Fibroblast of villous mesenchyme (primary cell): Measurements from ENCODE around the gene SORCS2. TPM values are rescaled to one million over a fixed set of nuclear protein-coding genes. Genes with fewer than 3 reads are reported as not detected.

Source experiments
- DNase-seq: peaks from one replicate; pipeline ENCODE4 v3.0.0-alpha.2; 2010; ENCODE audit warnings: low read depth
- H3K4me3 ChIP-seq: 2 replicates; pipeline ENCODE4 v1.5.1; 2011; ENCODE audit warnings: low read depth, mild to moderate bottlenecking, low read length
- total RNA-seq: library from RNA; depleted of rRNA; stranded (reverse); fragments of >200 nt; gene quantifications from 2 replicates; pipeline ENCODE4 v1.2.3, GENCODE V29; 2012
- TF ChIP-seq, protein P1 (sequence below): IDR thresholded peaks from 2 replicates; pipeline ENCODE4 v1.5.1; 2012; ENCODE audit warnings: low read depth, mild to moderate bottlenecking, low read length; ENCODE audit not compliant: insufficient read depth

SORCS2 gene
- total RNA-seq, 1 donor, result under 0.01 TPM

DNA sequence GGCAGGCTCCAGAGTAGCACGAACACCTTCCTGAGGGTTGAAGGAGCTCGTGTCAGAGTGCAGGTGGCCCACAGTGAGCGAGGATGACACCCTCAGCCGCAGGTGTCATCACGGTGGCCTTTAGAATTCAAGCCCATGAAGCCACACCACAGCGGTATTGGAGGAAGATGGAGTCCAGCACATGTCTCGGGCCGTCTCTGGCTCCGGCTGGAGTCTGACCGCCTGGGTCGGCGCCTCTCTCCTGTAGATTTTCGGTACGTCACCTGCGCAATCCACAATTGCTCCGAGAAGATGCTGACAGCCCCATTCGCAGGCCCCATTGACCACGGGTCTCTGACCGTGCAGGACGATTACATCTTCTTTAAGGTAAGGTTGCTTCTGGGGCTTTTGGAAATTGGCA, 471.8 kb downstream of the SORCS2 start:
- DNase-seq, result no peak
- no peak overlapping the region for H3K4me3 ChIP-seq
- TF ChIP-seq, protein P1, sequence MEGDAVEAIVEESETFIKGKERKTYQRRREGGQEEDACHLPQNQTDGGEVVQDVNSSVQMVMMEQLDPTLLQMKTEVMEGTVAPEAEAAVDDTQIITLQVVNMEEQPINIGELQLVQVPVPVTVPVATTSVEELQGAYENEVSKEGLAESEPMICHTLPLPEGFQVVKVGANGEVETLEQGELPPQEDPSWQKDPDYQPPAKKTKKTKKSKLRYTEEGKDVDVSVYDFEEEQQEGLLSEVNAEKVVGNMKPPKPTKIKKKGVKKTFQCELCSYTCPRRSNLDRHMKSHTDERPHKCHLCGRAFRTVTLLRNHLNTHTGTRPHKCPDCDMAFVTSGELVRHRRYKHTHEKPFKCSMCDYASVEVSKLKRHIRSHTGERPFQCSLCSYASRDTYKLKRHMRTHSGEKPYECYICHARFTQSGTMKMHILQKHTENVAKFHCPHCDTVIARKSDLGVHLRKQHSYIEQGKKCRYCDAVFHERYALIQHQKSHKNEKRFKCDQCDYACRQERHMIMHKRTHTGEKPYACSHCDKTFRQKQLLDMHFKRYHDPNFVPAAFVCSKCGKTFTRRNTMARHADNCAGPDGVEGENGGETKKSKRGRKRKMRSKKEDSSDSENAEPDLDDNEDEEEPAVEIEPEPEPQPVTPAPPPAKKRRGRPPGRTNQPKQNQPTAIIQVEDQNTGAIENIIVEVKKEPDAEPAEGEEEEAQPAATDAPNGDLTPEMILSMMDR, result no peak

DNA sequence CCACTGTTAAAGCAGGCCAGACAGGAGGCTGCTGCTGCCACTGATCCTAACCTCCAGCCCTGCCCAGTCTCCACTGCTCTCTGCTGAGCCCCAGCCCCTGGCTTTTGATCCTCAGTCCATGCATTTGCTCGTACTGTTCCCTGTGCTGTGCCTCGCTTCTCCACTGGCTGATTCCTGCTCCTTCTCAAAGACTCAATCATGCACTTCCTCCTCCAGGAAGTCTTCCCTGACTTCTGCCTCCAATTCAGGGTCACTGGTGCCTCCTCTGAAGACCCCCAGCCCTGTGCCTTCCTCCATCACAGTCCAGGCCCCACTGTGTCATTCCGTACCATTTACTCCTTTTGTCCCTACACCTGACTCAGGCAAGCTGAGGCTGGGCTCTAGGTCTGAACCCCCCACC, 473.0 kb downstream of the SORCS2 start:
- H3K4me3 ChIP-seq, result no peak overlapping the region
- DNase-seq, result no peak
- TF ChIP-seq, protein P1, result no peak

DNA sequence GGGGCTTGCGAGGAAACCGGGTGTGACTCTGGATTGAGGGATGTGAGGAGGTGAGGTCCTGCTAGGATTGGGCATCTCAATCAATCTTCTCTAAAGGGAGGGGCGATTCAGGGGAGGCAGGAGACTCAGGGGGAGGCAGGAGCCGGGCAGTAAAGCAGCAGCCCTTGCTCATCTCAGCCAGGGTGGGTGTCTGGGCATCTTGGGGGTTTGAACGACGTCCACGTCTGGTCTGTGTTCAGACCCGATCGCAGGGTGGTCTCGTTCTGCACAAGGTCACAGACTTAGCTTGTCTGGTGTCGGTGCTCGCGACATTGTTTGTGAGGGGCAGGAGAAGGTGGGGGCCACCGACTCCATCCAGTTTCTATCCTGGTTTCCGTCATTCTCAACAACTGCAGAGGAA, 473.7 kb downstream of the SORCS2 start:
- no peak overlapping the region for H3K4me3 ChIP-seq
- TF ChIP-seq, protein P1, result no peak
- no peak for DNase-seq

DNA sequence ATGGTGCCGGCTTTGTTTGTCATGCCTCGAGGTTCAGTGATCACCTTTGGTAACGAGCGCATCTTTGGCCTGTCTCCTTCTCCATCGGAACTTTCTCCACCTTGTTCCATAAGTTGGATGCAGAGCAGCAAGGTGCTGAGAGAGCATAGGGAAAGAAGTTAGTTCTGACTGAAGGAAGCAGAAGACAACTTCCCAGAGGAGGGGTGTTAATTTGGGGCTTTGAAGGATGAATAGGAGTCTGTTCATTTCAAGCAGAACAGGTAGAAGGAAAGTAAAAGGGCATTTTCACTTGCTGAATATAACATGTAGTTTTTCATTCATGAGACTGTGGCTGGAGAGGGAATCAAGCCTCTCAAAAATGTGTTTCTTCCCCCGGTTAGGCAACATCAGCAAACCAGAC, 474.4 kb downstream of the SORCS2 start:
- TF ChIP-seq, protein P1, result no peak
- DNase-seq, result no peak

DNA sequence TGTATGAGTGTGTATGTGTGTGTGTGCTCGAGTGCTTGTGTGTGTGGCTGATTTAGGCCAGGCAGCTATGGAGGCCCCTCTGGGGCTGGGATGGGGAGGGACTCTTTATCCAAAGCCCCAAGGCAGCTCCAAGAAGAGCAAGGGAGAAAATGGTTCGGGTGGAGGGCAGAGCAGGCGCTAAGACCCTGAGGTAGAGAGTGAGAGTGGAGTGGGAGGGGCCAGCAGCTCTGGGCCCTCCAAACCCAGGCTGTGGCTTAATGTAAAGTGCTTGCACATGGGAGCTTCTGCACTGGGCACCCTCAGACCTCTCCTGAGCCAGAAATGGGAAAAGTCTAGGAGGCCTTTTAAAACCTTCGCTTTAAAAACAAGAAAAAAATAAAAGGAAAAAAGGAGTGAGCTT, 475.9 kb downstream of the SORCS2 start:
- TF ChIP-seq, protein P1, result no peak
- no peak overlapping the region for H3K4me3 ChIP-seq
- DNase-seq, result no peak

More for the DNA sequence above, 474.4 kb downstream of the SORCS2 start:
- no peak overlapping the region for H3K4me3 ChIP-seq

DNA sequence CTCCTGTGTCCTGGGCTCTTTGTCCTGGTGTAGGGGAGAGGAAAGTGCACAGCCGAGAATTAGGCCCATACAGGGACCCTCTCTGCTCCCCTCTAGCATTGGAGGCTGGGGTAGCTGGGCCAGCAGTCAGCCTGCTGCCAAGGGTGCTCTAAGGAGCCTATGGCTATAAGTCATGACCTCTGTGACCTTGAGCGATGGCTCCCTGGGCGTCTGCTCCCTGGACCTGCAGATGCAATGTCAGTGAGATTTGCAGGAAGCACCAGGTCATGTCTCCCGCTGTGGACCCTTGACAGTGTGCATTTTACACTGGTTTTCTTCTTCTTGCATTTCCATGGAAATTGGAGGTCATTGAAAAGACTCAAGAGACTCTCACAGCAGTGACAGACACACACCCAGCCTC, 476.5 kb downstream of the SORCS2 start:
- no peak for DNase-seq
- no peak overlapping the region for H3K4me3 ChIP-seq

DNA sequence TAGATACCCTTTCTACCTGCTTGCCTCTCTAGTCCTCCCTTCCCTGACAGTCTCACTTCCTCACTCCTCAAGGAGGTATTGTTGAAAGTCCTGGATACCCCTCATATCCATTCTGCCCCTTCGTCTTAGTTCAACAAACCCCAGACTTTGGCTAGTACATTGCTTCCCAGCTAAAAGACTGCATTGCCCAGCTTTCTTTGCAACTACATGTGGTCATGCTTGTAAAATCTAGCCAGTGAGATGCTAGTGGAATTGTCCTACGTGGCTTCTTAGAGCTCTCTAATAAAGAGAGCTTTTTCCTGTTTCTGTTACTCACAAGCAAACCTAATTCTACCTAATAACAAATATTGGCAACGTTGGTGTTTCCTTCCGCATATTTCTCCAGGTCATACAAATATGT, 480.3 kb downstream of the SORCS2 start:
- peak; percentile 54 for DNase-seq
- H3K4me3 ChIP-seq, result no peak overlapping the region
- TF ChIP-seq, protein P1, result no peak

More for the DNA sequence above, 476.5 kb downstream of the SORCS2 start:
- TF ChIP-seq, protein P1, result no peak
